Chondrocyte (in vitro differentiated cells): Measurements from ENCODE around the gene ZC3HAV1L. TPM values are rescaled to one million over a fixed set of nuclear protein-coding genes. Genes with fewer than 3 reads are reported as not detected.
"Not testable (repeated sequence)": the region's sequence is repeated elsewhere in the genome, so short reads cannot be mapped to it uniquely, and the experiment has no call there.

ENCODE experiments used
- DNase-seq: peaks from one replicate; pipeline ENCODE4 v3.0.0; 2021; ENCODE audit warnings: mixed read lengths, low spot score
- H3K27ac Mint-ChIP-seq: one replicate; pipeline ENCODE4 v1.8.0; 2021; ENCODE audit warnings: mild to moderate bottlenecking, moderate library complexity, mixed read lengths; ENCODE audit not compliant: unreplicated experiment
- H3K27me3 Mint-ChIP-seq: 2 replicates; pipeline ENCODE4 v1.8.0; 2021; ENCODE audit warnings: low read depth, mixed read lengths
- H3K36me3 Mint-ChIP-seq: 2 replicates; pipeline ENCODE4 v1.8.0; 2021; ENCODE audit warnings: low read depth, mixed read lengths
- H3K4me1 Mint-ChIP-seq: 2 replicates; pipeline ENCODE4 v1.8.0; 2021; ENCODE audit warnings: low read depth, mild to moderate bottlenecking, mixed read lengths
- H3K4me3 Mint-ChIP-seq: one replicate; pipeline ENCODE4 v1.8.0; 2021; ENCODE audit warnings: mild to moderate bottlenecking, moderate library complexity, mixed read lengths; ENCODE audit not compliant: unreplicated experiment
- H3K9me3 Mint-ChIP-seq: 2 replicates; pipeline ENCODE4 v1.8.0; 2021; ENCODE audit warnings: low read depth, mixed read lengths
- CTCF ChIP-seq: fragments of 200-600 bp; sonication (generic); IDR thresholded peaks from 2 replicates; pipeline ENCODE4 v1.5.0; 2021; ENCODE audit warnings: antibody characterized with exemption, mild to moderate bottlenecking, moderate library complexity
- total RNA-seq: library from RNA; stranded (reverse); gene quantifications from 3 replicates; pipeline ENCODE4 v1.2.1, GENCODE V29; 2021

ZC3HAV1L gene
- total RNA-seq, 1 donor from 2014 or later: 9.9 TPM

- no peak for TF ChIP-seq CTCF
- Mint-ChIP-seq H3K36me3 (peaks cover 38% of the 10 kb centered on the region), H3K27me3 (no peaks in the 10 kb centered on the region), H3K27ac (no peak overlapping the region), H3K9me3 (no peaks in the 10 kb centered on the region), H3K4me3 (no peak overlapping the region), H3K4me1 (peaks cover 7% of the 10 kb centered on the region)
- DNase-seq: no peak
Measured at GRCh38 chr7:139078911-139079310, 43.1 kb upstream of the ZC3HAV1L start.

- H3K4me1 Mint-ChIP-seq: peaks cover 7% of the 10 kb centered on the region
- peaks cover 37% of the 10 kb centered on the region for H3K36me3 Mint-ChIP-seq
- no peaks in the 10 kb centered on the region for H3K9me3 Mint-ChIP-seq
- H3K27ac Mint-ChIP-seq: no peak overlapping the region
- DNase-seq: no peak
- no peak overlapping the region for H3K4me3 Mint-ChIP-seq
- no peaks in the 10 kb centered on the region for H3K27me3 Mint-ChIP-seq
- no peak for TF ChIP-seq CTCF
Measured at GRCh38 chr7:139078399-139078798, 42.6 kb upstream of the ZC3HAV1L start.

GRCh38 chr7:139077706-139078105, 41.9 kb upstream of the ZC3HAV1L start:
- not testable (repeated sequence) for H3K27me3 Mint-ChIP-seq, H3K4me3 Mint-ChIP-seq, H3K9me3 Mint-ChIP-seq, H3K27ac Mint-ChIP-seq, H3K4me1 Mint-ChIP-seq, DNase-seq
- H3K36me3 Mint-ChIP-seq: peaks cover 33% of the 10 kb centered on the region

GRCh38 chr7:139075871-139076686, 40.2 kb upstream of the ZC3HAV1L start:
- Mint-ChIP-seq H3K27me3 (no peaks in the 10 kb centered on the region), H3K27ac (peak overlapping the region; percentile 45), H3K9me3 (no peaks in the 10 kb centered on the region), H3K4me3 (no peak overlapping the region), H3K36me3 (peaks cover 38% of the 10 kb centered on the region), H3K4me1 (peaks cover 7% of the 10 kb centered on the region)
- no peak for DNase-seq
- TF ChIP-seq CTCF: no peak

- no peak for DNase-seq
- peak; percentile 93 for TF ChIP-seq CTCF
- Mint-ChIP-seq H3K27ac (peak overlapping the region; percentile 91), H3K36me3 (peaks cover 31% of the 10 kb centered on the region), H3K9me3 (no peaks in the 10 kb centered on the region), H3K4me3 (peak overlapping the region; percentile 33), H3K4me1 (peaks cover 7% of the 10 kb centered on the region), H3K27me3 (no peaks in the 10 kb centered on the region)
Measured at GRCh38 chr7:139075031-139075652, 39.3 kb upstream of the ZC3HAV1L start.
